HG02588 (cell line): ENCODE results near the gene SSH2.
"Not testable (repeated sequence)": the region's sequence is repeated elsewhere in the genome, so short reads cannot be mapped to it uniquely, and the experiment has no call there.

ENCODE experiments used
- ATAC-seq: cut with Tn5 transposase; IDR thresholded peaks from one replicate; pipeline ENCODE4 v1.9.1; 2021; ENCODE audit warnings: mild to moderate bottlenecking, moderate library complexity; ENCODE audit not compliant: unreplicated experiment

SSH2 gene

DNA sequence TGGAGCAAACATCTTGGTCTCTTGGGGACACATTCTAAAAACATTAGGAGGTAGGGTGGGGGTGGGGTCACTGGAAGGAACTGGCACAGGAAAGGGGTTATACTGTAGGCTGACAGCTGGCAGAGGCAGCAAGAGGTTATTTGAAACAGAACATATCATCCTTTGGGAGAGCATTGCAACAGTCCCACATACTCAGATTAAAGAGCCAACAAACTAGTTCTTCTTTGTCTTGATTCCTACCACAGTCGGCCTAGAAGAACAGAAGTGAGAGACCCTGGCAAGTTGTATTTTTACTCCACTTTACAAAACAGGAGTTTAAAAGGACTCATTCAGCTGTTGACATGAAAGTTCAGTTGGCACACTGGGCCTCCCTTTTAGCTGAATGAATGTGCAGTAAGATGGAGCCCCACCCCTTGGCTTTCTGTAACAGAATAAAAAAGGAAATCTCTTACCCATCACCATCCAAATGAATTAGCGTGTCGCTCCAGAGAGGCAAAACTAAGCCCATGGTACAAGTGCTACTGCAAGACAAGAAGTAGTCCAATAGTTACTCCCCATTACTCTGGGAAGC lies 252.7 kb downstream of the SSH2 start:
- ATAC-seq = no peak

GRCh38 chr17:29675961-29676360 lies 254.1 kb downstream of the SSH2 start:
- not testable (repeated sequence) for ATAC-seq

GRCh38 chr17:29674281-29674680 lies 255.7 kb downstream of the SSH2 start:
- no peak for ATAC-seq

- no peak for ATAC-seq
Measured at GRCh38 chr17:29671661-29672060, 258.4 kb downstream of the SSH2 start.

GRCh38 chr17:29669266-29669665 lies 260.8 kb downstream of the SSH2 start:
- ATAC-seq = no peak

GRCh38 chr17:29667969-29668368 lies 262.1 kb downstream of the SSH2 start:
- ATAC-seq = no peak

DNA sequence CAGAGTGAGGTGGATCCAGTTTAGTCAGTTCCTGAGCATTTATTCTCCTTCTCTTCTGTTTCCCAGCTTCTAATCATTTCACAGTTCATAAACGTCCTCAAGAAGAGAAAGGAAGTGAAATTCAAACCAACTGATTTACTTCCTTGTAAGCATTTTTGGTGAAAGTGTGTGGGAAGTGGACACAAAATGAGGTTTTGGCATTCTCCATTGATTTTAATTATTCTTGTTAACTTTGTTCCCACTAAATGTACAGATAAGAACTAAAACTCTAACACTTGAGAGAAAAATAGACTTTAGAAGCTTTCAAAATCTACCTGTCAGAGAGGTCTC lies 264.6 kb downstream of the SSH2 start:
- ATAC-seq = no peak

GRCh38 chr17:29664743-29665480 lies 265.1 kb downstream of the SSH2 start:
- no peak for ATAC-seq

- ATAC-seq = no peak
Measured at GRCh38 chr17:29663155-29663554, 266.9 kb downstream of the SSH2 start.

- no peak for ATAC-seq
Measured at GRCh38 chr17:29661213-29661612, 268.8 kb downstream of the SSH2 start.

GRCh38 chr17:29659155-29659554 lies 270.9 kb downstream of the SSH2 start:
- no peak for ATAC-seq

- no peak for ATAC-seq
Measured at GRCh38 chr17:29655323-29655722, 274.7 kb downstream of the SSH2 start.

DNA sequence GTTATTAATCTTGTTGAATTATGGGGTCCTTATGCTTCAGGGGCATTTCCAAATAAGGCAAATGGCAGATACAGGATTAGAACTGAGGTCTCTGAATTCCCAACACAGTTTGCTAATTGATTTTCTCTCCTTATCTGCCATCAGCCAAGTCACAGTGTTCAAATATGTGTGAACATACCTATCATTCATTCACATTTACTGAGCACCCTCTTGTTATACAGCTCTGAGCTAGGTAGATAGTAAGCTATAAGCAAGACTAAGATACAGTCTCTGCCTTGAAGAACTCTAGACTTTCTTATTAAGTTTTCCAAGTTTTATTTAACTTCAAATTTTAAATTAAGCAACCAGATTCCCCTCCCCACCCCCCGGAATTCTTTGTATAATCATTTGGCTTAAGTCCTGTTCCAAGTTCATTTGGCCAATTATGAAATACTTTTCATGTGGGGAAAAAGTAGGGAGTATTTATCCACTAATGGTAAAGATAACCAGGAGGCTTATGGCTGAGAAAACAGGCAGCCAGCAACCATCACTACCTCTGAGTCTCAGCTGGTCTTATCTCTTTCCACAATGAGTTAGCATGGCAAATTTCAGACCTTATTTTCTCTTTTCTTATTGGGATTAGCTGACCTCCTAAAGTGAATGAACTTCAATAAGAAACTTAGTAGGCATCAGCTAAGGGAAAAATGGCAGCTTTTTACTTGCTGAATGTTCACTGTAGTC lies 275.9 kb downstream of the SSH2 start:
- ATAC-seq = no peak

- ATAC-seq = no peak
Measured at GRCh38 chr17:29652976-29653375, 277.1 kb downstream of the SSH2 start.

DNA sequence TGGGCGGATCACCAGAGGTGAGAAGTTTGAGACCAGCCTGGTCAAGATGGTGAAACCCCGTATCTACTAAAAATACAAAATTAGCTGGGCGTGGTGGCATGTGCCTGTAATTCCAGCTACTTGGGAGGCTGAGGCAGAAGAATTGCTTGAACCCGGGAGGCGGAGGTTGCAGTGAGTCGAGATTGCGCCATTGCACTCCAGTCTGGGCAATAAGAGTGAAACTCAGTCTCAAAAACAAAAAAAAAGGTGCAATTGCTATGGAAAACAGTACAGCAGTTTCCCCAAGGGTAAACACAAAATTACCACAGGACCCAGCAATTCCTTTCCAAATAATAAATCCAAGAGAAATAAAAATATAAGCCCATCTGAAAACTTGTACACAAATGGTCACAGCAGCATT lies 278.1 kb downstream of the SSH2 start:
- ATAC-seq = not testable (repeated sequence)

DNA sequence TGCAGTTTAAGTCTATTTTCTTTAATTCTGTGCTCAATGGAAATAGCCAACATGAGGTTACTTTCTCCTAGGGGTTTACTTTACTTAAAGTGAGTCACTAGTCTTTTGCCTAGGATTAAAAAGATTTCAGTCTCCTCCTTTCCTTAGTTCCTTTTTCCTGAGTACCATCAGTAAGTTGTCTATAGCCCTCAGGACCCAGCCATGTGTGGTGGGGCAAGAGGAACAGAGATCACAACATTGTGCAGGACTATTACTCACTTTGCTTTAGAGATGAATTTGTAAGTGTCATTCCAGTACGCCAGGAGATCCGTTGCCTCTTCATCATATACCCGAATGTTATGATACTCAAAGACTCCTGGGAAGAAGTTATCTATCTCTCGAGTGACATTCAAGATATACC lies 279.6 kb downstream of the SSH2 start:
- no peak for ATAC-seq

GRCh38 chr17:29649359-29649758 lies 280.7 kb downstream of the SSH2 start:
- ATAC-seq = no peak

GRCh38 chr17:29648005-29648404 lies 282.0 kb downstream of the SSH2 start:
- ATAC-seq = no peak

GRCh38 chr17:29645515-29646051 lies 284.4 kb downstream of the SSH2 start:
- ATAC-seq = no peak

DNA sequence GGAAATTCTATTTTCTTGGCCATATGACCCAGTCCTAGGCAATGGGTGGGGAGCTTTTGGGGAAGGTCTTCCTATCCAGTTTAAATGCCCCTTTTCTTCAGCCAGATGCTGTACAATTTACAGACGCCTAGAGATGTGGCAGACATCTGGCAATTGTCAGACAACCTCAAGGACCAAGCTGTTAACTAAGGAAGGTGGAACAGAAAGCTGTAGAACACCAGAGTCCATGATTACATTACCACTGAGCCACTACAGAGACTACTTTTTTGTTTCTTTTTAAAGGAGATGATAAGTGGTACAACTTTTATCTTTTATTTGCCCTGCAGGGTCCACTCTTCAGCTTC lies 286.2 kb downstream of the SSH2 start:
- no peak for ATAC-seq

DNA sequence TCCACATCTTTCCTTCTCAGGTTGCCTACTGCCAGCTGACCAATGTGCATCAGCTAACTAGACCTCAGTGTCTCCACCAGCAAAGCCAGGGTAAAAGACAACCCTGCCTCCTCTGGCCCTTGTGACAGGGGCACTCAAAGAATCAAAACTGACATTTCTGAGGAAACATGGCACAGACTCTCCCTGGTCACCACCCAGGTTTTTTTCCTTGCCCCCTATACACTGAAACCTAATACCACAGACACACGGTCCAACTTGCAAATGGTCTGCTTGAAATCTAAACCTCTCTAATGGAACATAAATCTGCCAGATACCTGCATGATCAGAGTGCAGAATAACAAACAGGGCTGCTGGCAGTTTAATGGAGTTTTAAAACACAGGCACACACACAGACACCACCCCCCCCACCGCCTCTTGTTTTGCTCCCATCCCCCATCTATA lies 287.8 kb downstream of the SSH2 start:
- no peak for ATAC-seq
